GM23248 (cell line): Measurements from ENCODE around the gene PYGL. TPM values are rescaled to one million over a fixed set of nuclear protein-coding genes. Genes with fewer than 3 reads are reported as not detected.

Experiments used
- DNase-seq: peaks from one replicate; pipeline ENCODE4 v3.0.0-alpha.2; 2015
- H2AFZ ChIP-seq: fragments of 200-600 bp; sonication (generic); 2 replicates; pipeline ENCODE4 v1.6.1; 2016; ENCODE audit warnings: antibody characterized with exemption
- H3F3A ChIP-seq: fragments of 200-600 bp; sonication (generic); 2 replicates; pipeline ENCODE4 v1.6.1; 2016; ENCODE audit warnings: mild to moderate bottlenecking, antibody characterized with exemption, mixed run types; ENCODE audit not compliant: insufficient read depth
- H3K27ac ChIP-seq: fragments of 200-600 bp; sonication (generic); 2 replicates; pipeline ENCODE4 v1.5.1; 2016; ENCODE audit warnings: mild to moderate bottlenecking
- H3K27me3 ChIP-seq: fragments of 200-600 bp; sonication (generic); replicated peaks from 2 replicates; pipeline ENCODE4 v1.6.1; 2016; ENCODE audit warnings: mild to moderate bottlenecking; ENCODE audit not compliant: insufficient read depth
- H3K36me3 ChIP-seq: fragments of 200-600 bp; sonication (generic); 2 replicates; pipeline ENCODE4 v1.6.1; 2016; ENCODE audit warnings: low read depth, mild to moderate bottlenecking
- H3K4me1 ChIP-seq: fragments of 200-600 bp; sonication (generic); 2 replicates; pipeline ENCODE4 v1.6.1; 2016; ENCODE audit warnings: mild to moderate bottlenecking; ENCODE audit not compliant: insufficient read depth
- H3K4me2 ChIP-seq: fragments of 200-600 bp; sonication (generic); one replicate; pipeline ENCODE4 v1.6.1; 2016; ENCODE audit warnings: mild to moderate bottlenecking; ENCODE audit not compliant: unreplicated experiment
- H3K4me3 ChIP-seq: fragments of 200-600 bp; sonication (generic); 2 replicates; pipeline ENCODE4 v1.5.1; 2016; ENCODE audit warnings: mild to moderate bottlenecking
- H3K79me2 ChIP-seq: fragments of 200-600 bp; sonication (generic); 2 replicates; pipeline ENCODE4 v1.6.1; 2016; ENCODE audit warnings: mild to moderate bottlenecking; ENCODE audit not compliant: insufficient read depth
- H3K9ac ChIP-seq: fragments of 200-600 bp; sonication (generic); 2 replicates; pipeline ENCODE4 v1.6.1; 2016; ENCODE audit warnings: mild to moderate bottlenecking
- H3K9me2 ChIP-seq: fragments of 200-600 bp; sonication (generic); 2 replicates; pipeline ENCODE4 v1.6.1; 2016; ENCODE audit warnings: mixed run types, mild to moderate bottlenecking, moderate library complexity; ENCODE audit not compliant: insufficient read depth
- H3K9me3 ChIP-seq: fragments of 200-600 bp; sonication (generic); one replicate; pipeline ENCODE4 v1.6.1; 2017; ENCODE audit warnings: low read depth
- H4K20me1 ChIP-seq: fragments of 200-600 bp; sonication (generic); 2 replicates; pipeline ENCODE4 v1.6.0; 2016; ENCODE audit not compliant: insufficient read depth
- EZH2 ChIP-seq: fragments of 200-600 bp; sonication (generic); IDR thresholded peaks from 2 replicates; pipeline ENCODE4 v1.6.1; 2018; ENCODE audit warnings: antibody characterized with exemption, mild to moderate bottlenecking; ENCODE audit not compliant: insufficient read depth, poor library complexity, severe bottlenecking
- EZH2phosphoT487 ChIP-seq: fragments of 200-600 bp; sonication (generic); IDR thresholded peaks from 2 replicates; pipeline ENCODE4 v1.6.1; 2018; ENCODE audit warnings: antibody characterized with exemption, moderate library complexity, mild to moderate bottlenecking, low read depth; ENCODE audit not compliant: insufficient read depth
- WGBS, 2 experiments: methylation state at CpG; one replicate each; pipeline ENCODE4 v1.1.6; 2015 to 2017; ENCODE audit warnings: low lambda C conversion rate in 2 of 2, low coverage in 1 of 2; ENCODE audit errors: missing lambda C conversion rate in 2 of 2; 5-methylcytosine and 5-hydroxymethylcytosine counted together
- in situ Hi-C: fragments of 300-500 bp; cut with MboI; formaldehyde crosslinking; loops from 2 replicates; pipeline ENCODE4 v1.15.0; 2020
- polyA plus RNA-seq: library from polyadenylated mRNA; unstranded; fragments of >200 nt; fragmentation: Nextera tagmentation; extraction: Ambion mirVana; gene quantifications from 2 replicates; pipeline ENCODE4 v1.2.1, GENCODE V29; 2016
- total RNA-seq: library from RNA; depleted of rRNA; stranded (reverse); fragments of >200 nt; shearing (Covaris generic); gene quantifications from 2 replicates; pipeline ENCODE4 v1.2.3, GENCODE V29; 2014

Gene PYGL
- total and polyA plus RNA-seq, 2 experiments from 2014 or later, result 42.6 to 55.8 TPM

DNA sequence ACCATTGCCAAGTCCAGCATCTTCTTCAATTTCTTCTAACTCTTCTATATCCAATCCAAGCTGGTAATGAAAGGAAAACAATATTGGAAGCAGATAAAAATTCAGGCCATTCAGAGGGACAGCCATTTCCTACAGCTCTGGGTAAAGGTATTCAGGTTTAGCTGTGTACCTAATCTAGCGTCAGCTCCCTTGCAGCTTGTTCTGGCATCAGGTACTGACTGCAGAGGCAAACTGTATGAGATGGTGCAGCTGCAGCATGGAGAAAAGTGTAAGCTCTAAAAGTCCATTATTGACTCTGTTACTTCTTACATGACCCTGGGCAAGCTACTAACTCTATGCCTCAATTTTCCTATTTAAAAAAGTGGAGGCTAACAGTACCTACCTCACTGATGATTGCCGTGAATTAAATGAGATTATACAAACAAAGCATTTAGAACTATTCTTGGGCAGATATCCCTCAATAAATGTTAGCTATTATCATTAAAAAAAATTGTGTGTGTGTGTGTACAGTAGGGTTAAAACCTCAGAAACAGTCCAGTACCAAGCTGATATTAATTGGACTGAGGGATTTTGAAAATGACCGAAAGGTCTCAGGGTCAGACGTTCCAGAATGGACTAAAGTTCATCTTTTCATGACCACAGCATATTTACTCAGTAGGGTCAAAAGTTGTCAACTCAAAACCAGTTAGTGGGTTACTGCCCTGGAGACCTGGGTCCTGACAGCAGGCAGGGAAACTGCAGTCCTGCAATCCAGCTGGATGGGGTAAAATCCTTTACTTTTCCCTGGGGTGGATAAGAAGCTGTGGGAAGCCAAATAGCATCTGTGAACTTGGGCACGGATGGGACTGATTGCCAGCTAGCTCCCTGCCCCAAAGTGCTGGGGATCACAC lies 8.9 kb downstream of the PYGL start:
- Histone ChIP-seq H3K36me3 (peaks cover 13% of the 10 kb centered on the region), H3K9ac (no peak overlapping the region), H3K9me3 (no peaks in the 10 kb centered on the region), H3K79me2 (no peaks in the 10 kb centered on the region), H3K27ac (no peak overlapping the region), H2AFZ (no peak overlapping the region), H3F3A (peaks cover 25% of the 10 kb centered on the region), H3K4me3 (no peak overlapping the region), H4K20me1 (no peaks in the 10 kb centered on the region), H3K4me1 (peaks cover 33% of the 10 kb centered on the region), H3K4me2 (no peak overlapping the region), H3K9me2 (no peaks in the 10 kb centered on the region), H3K27me3 (no peaks in the 10 kb centered on the region)
- in situ Hi-C loops, result no loop called here
- 90 to 94% methylated on average over 5 of the region's 5 CpGs for WGBS, 2 experiments
- TF ChIP-seq EZH2, result no peak
- no peak for TF ChIP-seq EZH2phosphoT487
- DNase-seq, result no peak

DNA sequence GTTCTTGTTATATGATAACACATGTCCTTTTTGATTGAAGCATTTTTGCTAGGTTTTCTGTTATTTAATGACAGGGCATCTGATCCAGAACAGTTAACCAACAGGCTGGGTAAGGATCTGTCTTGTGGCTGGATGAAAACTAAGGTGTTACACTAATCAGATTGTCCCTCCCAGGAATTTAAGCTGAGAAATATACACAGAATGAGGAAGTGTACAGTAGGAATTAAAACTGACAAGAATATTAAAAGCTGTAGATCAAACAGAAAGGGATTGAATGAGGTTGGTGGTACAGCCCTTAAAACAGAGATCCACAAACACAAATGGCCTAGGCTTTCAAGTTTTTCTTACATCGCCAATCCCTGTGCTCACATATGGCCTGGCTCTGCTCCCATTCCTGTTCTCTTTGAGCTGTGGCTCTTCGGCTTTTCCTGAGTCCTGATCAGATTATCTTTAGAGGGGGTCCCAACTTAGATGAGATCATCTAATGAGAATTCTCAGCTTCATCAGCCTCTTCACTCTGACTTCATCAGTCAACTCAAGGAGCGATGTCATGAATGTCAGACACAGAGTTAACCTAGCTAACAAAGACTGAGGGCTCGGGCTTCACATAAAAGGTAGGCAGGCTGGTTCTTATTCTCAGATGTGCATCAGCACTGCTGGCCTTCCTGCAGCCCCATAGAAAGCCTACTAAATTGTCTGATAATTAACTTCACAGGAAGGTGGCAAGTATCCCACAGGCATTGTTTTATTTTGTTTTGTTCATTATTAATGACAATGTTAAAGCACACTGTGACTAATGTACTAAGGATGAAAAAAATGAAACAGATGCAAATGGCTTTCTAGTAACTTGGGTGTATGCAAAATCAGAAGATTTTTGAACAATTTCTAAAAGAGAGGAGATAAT lies 11.4 kb downstream of the PYGL start:
- no peak for TF ChIP-seq EZH2
- TF ChIP-seq EZH2phosphoT487, result no peak

DNA sequence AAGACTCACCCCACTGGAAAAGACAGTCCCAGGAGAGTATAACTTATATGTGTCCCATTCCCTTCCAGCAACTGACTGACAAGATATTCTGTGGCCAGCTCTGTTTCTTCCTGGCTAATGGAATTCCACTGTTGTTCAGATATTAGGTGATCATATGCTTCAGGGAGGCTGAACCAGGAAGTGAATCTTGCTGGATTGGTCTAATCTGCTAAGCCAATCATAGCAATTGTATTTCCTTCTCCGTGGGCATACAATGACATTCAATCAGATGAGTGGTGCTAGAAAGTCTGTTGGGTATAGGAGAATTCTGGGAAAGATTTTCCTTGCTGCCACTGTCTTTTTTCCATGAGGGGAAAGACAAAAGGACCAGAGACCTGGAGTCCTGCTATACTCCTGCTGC lies 12.1 kb downstream of the PYGL start:
- no peak overlapping the region for H2AFZ ChIP-seq
- H4K20me1 ChIP-seq, result no peaks in the 10 kb centered on the region; the same call in 1 of the 2 replicates
- H3K4me2 ChIP-seq, result no peak overlapping the region
- H3K9me3 ChIP-seq, result no peaks in the 10 kb centered on the region
- in situ Hi-C loops, result no loop called here
- H3K4me1 ChIP-seq, result peaks cover 45% of the 10 kb centered on the region
- no peak for DNase-seq
- H3F3A ChIP-seq, result peaks cover 24% of the 10 kb centered on the region
- no peak overlapping the region for H3K27ac ChIP-seq
- no peaks in the 10 kb centered on the region for H3K79me2 ChIP-seq
- H3K9ac ChIP-seq, result no peak overlapping the region
- no peak overlapping the region for H3K4me3 ChIP-seq
- no peak for TF ChIP-seq EZH2
- no peak for TF ChIP-seq EZH2phosphoT487
- peaks cover 17% of the 10 kb centered on the region for H3K36me3 ChIP-seq
- 92% methylated on average over 1 of the region's 1 CpG for WGBS, 2 experiments
- no peaks in the 10 kb centered on the region for H3K9me2 ChIP-seq
- H3K27me3 ChIP-seq, result no peaks in the 10 kb centered on the region

More for the DNA sequence above, 11.4 kb downstream of the PYGL start:
- 93 to 97% methylated on average over 4 of the region's 4 CpGs for WGBS, 2 experiments
- H3K79me2 ChIP-seq, result no peaks in the 10 kb centered on the region
- no peak overlapping the region for H2AFZ ChIP-seq
- no peak for DNase-seq
- peaks cover 24% of the 10 kb centered on the region for H3F3A ChIP-seq
- no peaks in the 10 kb centered on the region for H3K27me3 ChIP-seq
- no peak overlapping the region for H3K4me2 ChIP-seq
- no peaks in the 10 kb centered on the region for H3K9me2 ChIP-seq
- H3K36me3 ChIP-seq, result peaks cover 17% of the 10 kb centered on the region
- H3K4me3 ChIP-seq, result no peak overlapping the region
- H4K20me1 ChIP-seq, result no peaks in the 10 kb centered on the region
- H3K4me1 ChIP-seq, result peaks cover 45% of the 10 kb centered on the region
- in situ Hi-C loops, result no loop called here
- H3K9ac ChIP-seq, result no peak overlapping the region
- no peaks in the 10 kb centered on the region for H3K9me3 ChIP-seq
- H3K27ac ChIP-seq, result no peak overlapping the region

DNA sequence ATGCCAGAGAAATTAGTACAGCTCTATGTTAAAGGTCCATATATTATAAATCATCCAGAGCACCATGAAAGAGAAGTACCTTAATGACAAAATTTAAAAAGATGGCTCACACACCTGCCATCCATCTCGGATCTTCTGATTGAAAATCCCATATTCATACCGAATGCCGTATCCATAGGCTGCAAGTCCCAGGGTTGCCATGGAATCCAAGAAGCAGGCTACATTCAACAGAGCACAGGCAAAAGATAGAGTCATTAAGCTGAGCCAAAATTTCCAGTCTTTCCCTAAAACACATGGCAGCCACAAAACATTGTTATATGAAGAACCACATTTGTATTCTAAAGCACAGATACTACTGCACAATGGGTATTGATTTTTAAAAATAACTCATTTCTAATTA lies 12.7 kb downstream of the PYGL start:
- no peak overlapping the region for H3K27ac ChIP-seq
- no peak overlapping the region for H3K9ac ChIP-seq
- peaks cover 39% of the 10 kb centered on the region for H3K4me1 ChIP-seq
- H3K36me3 ChIP-seq, result peaks cover 17% of the 10 kb centered on the region
- H3K4me3 ChIP-seq, result no peak overlapping the region
- in situ Hi-C loops, result no loop called here
- no peak overlapping the region for H3K4me2 ChIP-seq
- H2AFZ ChIP-seq, result no peak overlapping the region
- H3K9me2 ChIP-seq, result no peaks in the 10 kb centered on the region
- H3F3A ChIP-seq, result peaks cover 18% of the 10 kb centered on the region
- WGBS, 2 experiments, result 97 to 100% methylated on average over 3 of the region's 3 CpGs
- no peaks in the 10 kb centered on the region for H3K27me3 ChIP-seq
- TF ChIP-seq EZH2phosphoT487 (no peak), EZH2 (no peak)
- no peaks in the 10 kb centered on the region for H3K9me3 ChIP-seq
- H3K79me2 ChIP-seq, result no peaks in the 10 kb centered on the region
- no peaks in the 10 kb centered on the region; the same call in 1 of the 2 replicates for H4K20me1 ChIP-seq
- DNase-seq, result no peak
